ENCODE measurements around the gene CGNL1. TPM values are rescaled to one million over a fixed set of nuclear protein-coding genes. Genes with fewer than 3 reads are reported as not detected.
A peak's percentile ranks its signal among the peaks of the same experiment; 100 is the strongest.

Gene CGNL1
- total RNA-seq, 2 donors from 2014 or later = 3.9 to 4.7 TPM

GRCh38 chr15:57425842-57426241, 49.5 kb downstream of the CGNL1 start:
- Histone ChIP-seq H3K4me1 (peaks cover 14% of the 10 kb centered on the region), H3K27me3 (no peaks in the 10 kb centered on the region), H3K36me3 (no peaks in the 10 kb centered on the region), H3K9ac (ENCODE audit: low read depth in 2 of 2, low read length in 2 of 2) (no peak overlapping the region), H3K9me3 (no peaks in the 10 kb centered on the region), H3K4me3 (no peak overlapping the region), H3K27ac (no peak overlapping the region)
- intact Hi-C loops (cut with DNase I) = no loop called here
- no peak for DNase-seq
- no peak for TF ChIP-seq CTCF (IDR thresholded peaks at IDR 0.05)

- Histone ChIP-seq H3K4me1 (peaks cover 14% of the 10 kb centered on the region), H3K9ac (ENCODE audit: low read depth in 2 of 2, low read length in 2 of 2) (no peak overlapping the region), H3K27me3 (no peaks in the 10 kb centered on the region), H3K4me3 (no peak overlapping the region), H3K9me3 (no peaks in the 10 kb centered on the region), H3K36me3 (no peaks in the 10 kb centered on the region), H3K27ac (peak overlapping the region; percentile 40)
- DNase-seq = peak; percentile 75
- intact Hi-C loops (cut with DNase I) = no loop called here
- no peak for TF ChIP-seq CTCF (IDR thresholded peaks at IDR 0.05)
Observed at GRCh38 chr15:57427367-57427821, 51.1 kb downstream of the CGNL1 start.

- Histone ChIP-seq H3K4me3 (no peak overlapping the region), H3K4me1 (peaks cover 14% of the 10 kb centered on the region), H3K27ac (no peak overlapping the region), H3K9ac (ENCODE audit: low read depth in 2 of 2, low read length in 2 of 2) (no peak overlapping the region), H3K27me3 (no peaks in the 10 kb centered on the region), H3K9me3 (no peaks in the 10 kb centered on the region), H3K36me3 (no peaks in the 10 kb centered on the region)
- intact Hi-C loops (cut with DNase I) = no loop called here
- no peak for TF ChIP-seq CTCF (IDR thresholded peaks at IDR 0.05)
- peak; percentile 30 for DNase-seq
Observed at GRCh38 chr15:57432141-57432741, 55.9 kb downstream of the CGNL1 start.

GRCh38 chr15:57436166-57436565, 59.9 kb downstream of the CGNL1 start:
- no peaks in the 10 kb centered on the region for H3K27me3 ChIP-seq
- H3K36me3 ChIP-seq = no peaks in the 10 kb centered on the region
- H3K27ac ChIP-seq = no peak overlapping the region
- DNase-seq = no peak
- no peaks in the 10 kb centered on the region for H3K4me1 ChIP-seq
- no peak overlapping the region for H3K4me3 ChIP-seq
- TF ChIP-seq CTCF (IDR thresholded peaks at IDR 0.05) = no peak
- H3K9ac ChIP-seq (ENCODE audit: low read depth in 2 of 2, low read length in 2 of 2) = no peak overlapping the region
- intact Hi-C loops (cut with DNase I) = no loop called here
- no peaks in the 10 kb centered on the region for H3K9me3 ChIP-seq

GRCh38 chr15:57436961-57437360, 60.7 kb downstream of the CGNL1 start:
- no peak overlapping the region for H3K4me3 ChIP-seq
- H3K36me3 ChIP-seq = no peaks in the 10 kb centered on the region
- no peaks in the 10 kb centered on the region for H3K9me3 ChIP-seq
- TF ChIP-seq CTCF (IDR thresholded peaks at IDR 0.05) = no peak
- no peaks in the 10 kb centered on the region for H3K4me1 ChIP-seq
- no peaks in the 10 kb centered on the region for H3K27me3 ChIP-seq
- H3K9ac ChIP-seq (ENCODE audit: low read depth in 2 of 2, low read length in 2 of 2) = no peak overlapping the region
- H3K27ac ChIP-seq = no peak overlapping the region
- intact Hi-C loops (cut with DNase I) = no loop called here
- DNase-seq = no peak

Data from colonic mucosa (tissue), 4 donors.